NCI-H526 (cell line): Measurements from ENCODE around the gene TMEM132D.

Experiments
- DNase-seq, 2 experiments: peaks; one replicate each; lab custom pipeline; 2025; lab: John Stamatoyannopoulos, UW

Gene TMEM132D

DNA sequence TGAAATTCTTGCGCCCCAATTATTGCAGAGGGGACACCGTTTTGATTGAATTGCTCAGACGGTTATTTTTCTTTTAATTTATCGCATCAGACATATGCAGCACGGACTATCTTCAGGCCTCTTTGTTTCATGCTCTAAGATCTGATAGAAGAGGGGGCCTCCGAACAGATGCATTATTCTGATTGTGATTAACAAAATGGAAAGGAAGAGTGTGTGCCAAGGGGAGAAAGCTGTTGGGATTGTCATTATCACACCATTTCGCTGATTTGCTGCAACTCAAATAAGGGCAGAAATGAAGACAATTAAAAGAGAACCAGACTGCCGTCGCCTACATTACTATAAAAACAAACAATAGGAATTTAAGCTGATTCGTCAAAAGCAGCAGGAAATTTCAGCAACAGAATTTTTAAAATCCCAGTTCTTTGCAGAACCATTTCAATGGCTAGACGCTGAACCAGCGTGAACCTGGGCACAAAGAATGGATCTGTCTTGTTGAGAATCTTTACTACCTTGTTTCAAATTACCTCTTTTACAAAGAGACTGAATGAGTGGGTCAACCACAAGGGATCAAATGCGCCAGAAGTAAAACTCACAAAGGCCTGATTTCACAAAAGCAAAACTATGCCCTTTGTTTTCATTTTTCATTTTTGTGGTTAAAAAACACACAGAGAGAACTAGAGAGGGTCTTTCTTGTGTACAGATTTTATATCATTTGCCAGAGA, 30.6 kb downstream of the TMEM132D start:
- no peak for DNase-seq

DNA sequence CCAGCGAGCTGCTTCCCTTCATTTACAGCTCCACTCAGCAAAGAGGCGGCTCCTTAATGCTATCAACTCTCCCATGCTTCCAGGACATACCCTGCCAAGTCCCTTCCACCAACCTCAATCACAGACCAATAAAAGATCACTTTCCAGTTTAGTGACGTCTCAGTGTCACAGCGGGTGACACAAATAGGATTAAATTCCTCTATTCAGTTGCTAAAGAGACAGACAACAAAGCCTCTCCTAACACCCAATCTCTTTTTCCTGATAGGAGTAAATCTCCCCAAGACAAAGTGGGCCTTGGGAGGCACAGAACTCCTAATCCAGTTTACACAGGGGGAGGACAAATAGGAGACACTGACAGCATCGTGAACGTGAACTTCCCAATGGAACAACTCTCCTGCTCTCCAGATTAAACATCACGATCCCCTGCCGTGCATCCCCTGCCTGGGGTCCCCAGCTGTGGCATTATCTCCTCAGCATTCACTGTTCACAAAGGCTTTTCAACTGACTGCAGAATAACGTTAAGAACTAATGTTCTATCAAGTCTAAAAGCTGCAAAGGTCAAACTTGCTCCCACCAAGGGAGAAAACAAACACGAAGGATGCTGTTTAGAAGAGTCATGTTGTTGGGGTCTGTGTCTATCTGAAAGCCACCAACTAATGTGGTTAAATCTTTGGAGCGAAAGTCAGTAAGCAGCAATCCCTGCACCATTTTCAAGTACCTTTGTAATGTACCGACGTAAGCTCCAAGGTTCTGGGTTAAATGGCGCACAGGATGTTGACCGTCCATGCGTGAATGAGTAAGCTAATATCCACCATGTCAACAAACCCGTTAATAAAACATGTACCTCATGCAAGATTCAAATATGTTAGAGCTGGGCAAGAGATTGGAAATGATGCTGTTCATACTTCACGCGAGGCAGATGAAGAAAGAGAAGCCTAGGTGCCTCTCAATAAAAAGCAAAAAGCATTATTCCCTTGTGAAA, 31.5 kb downstream of the TMEM132D start:
- DNase-seq: peak in 1 of 2 experiments; percentile 8

GRCh38 chr12:129870796-129871195, 33.0 kb downstream of the TMEM132D start:
- DNase-seq: no peak

DNA sequence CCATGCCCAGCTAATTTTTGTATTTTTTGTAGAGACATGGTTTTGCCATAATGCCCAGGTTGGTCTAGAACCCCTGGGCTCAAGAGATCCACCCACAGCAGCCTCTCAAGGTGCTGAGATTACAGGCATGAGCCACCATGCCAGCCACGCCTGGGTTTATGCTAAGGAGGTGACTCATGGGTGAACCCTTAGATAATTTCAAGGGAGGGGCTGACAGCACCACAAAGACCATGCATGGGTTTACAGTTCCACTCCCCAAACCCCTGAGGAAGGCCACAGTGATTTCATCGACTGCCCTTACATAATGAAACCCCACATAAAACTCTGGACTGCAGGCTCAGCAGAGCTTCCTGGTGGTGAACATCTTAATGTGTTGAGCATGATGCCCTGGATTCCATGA, 33.7 kb downstream of the TMEM132D start:
- DNase-seq: no peak

DNA sequence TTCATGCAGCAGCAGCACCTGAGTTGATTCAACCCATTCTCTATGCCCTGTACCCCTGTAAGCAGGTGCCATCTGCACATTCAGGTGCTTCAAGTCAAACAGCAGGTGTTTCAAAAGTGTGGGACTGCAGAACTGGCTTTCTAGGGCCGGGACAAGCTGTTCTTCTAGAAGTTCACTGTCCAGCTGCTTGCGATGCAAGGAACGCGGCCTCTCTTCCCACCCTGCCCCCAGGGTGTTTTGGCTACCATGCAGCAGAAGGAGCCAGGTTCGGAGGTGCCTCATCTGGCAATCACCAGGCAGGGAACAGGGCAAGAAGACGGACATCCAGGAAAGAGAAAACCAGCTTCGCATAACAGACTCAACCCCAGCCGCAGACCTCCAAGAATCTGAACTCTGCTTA, 35.2 kb downstream of the TMEM132D start:
- peak in 1 of 2 experiments; percentile 30 for DNase-seq

DNA sequence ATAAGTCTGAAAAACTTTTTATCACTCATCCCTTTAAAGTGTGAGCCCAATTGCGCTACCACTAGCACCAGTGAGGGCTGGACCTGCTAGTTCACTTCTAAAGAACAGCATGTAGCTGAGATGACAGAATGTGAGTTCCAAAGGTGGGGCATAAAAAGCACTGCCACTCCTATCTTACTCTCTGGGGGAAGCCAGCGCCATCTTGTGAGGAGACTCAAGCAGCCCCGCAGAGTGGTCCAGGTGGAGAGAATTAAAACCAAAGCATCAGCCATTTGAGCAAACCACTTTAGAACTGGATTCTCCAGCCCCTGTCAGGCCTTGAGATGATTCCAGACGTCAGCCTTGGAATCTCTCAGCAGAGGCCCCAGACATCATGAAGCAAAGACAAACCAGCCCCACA, 39.9 kb downstream of the TMEM132D start:
- DNase-seq: peak in 1 of 2 experiments; percentile 47

DNA sequence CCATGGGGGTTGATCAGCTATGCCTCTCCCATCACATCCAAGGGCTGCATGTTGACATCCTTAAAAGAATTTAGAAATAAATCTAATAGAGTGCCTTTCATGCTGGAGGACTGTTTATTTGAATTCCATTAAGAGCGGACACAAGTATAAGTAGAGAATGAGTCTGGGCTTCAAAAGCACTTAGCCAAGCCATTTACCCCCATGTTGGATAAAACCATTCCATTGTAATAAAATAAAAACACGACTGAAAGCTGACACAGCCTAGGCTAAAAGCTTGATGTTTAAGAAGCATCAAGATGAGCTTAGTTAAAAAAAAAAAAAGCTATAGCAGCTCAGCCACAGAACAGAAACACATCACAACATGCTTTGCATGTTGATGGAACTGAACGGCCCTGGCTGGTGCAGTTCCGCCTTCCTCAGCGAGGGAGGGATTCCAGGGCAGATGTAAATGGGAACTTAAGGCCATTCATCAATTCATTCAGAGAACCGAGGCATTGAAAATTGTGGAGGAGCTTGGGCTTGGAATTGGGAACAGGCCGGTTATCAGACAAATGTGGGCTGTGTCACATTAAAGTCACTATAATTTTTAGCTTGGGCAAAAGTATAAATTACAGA, 41.2 kb downstream of the TMEM132D start:
- peak; percentile 76 to 87 for DNase-seq

DNA sequence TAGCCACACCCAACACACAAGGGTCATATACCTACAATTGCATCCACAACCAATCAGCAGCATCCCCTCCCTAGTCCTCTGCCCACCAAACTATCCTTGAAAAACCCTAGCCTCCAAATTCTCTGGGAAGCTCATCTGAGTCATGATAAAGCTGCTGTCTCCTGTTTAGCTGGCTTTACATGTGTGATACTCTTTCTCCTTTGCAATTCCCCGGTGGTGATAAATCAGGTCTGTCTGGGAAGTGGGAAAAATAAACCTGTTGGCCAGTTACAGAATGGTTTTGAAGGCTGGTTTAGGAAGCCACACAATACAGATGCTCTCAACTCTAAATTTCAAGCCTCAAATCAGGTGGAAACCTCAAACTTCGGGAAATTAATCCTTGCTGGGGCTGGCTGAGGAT, 41.9 kb downstream of the TMEM132D start:
- no peak for DNase-seq

DNA sequence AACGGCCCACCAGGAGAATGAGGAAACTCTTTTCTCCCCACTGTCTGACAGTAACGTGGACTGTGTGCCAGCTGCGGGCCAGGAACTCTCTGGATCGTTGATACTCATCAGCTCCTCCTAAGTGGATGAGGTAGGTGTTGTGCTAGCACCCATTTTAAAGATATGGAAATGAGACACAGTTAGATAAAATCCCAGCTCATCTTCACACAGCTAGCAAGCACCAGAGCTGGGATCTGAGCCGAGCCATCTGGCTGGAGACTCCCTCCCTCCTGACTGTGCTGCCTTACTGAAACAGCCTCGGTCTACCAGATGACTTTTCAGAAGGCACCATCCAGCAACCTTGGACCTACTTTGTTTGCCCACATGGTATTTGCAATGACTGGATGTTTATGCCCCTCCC, 49.2 kb downstream of the TMEM132D start:
- no peak for DNase-seq

DNA sequence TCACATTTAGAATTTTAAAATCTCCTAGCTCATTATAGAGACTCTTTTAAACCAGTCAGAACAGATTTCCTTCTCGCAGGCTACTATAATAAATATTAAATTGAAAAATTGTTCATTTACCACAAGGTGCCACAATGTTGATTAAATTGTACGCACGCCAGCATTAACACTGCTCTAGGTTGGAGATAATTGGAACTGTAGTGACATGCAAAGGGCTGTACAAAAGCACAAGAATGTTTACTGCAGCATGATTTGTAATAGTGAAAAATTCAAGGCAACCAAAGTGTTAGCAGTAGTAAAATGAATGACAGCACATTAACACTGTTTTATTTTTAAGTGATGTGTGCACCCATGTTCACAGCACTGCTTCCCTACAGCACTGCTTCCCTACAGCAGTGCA, 52.5 kb downstream of the TMEM132D start:
- DNase-seq: no peak

DNA sequence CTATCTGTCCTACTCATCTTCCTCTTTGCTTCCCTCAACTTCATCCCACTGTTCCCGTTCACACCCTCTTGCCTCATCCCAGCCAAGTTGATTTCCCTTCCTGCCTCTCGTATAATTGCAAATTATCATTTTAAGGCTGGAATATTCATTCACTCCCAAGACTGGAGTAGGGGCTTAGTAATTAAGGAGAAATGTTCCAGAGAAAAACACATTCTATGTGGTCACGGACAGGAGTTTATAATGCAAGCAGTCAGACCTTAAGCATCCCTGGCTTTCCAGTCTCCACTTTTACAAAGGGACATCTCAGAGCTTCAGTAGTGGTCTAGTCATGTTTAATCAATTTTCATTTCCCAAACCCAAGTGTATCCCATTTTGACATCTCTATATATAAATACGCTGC, 54.9 kb downstream of the TMEM132D start:
- DNase-seq: no peak

- DNase-seq: no peak
Observed at GRCh38 chr12:129847063-129847462, 56.8 kb downstream of the TMEM132D start.

DNA sequence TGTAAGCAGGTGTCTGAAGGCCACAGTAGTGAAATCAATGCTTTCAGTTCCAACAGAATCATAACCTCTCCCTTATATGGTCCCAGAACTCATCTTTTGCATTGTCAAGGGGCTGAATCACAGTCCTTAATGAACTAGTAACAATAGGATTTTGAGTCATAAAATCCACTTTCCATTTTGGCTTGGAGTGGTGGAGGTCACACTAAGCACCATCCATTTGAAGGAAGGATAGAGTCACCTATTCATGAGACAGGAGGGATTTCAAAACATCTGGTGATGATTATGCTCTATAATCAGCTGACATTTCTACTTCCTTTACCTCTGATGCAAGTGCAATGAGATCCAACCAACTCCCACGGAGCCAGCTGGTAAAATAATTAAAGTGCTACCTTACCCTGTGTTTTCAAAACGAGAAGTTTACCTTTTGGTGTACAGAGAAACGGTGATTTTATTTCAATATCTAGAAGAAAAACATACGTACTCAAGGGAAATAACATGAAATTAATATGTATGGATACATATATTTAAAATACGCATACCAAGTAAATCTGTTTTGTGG, 59.1 kb downstream of the TMEM132D start:
- no peak for DNase-seq

- no peak for DNase-seq
Observed at GRCh38 chr12:129841251-129841650, 62.6 kb downstream of the TMEM132D start.

- DNase-seq: no peak
Observed at GRCh38 chr12:129840145-129840884, 63.5 kb downstream of the TMEM132D start.

DNA sequence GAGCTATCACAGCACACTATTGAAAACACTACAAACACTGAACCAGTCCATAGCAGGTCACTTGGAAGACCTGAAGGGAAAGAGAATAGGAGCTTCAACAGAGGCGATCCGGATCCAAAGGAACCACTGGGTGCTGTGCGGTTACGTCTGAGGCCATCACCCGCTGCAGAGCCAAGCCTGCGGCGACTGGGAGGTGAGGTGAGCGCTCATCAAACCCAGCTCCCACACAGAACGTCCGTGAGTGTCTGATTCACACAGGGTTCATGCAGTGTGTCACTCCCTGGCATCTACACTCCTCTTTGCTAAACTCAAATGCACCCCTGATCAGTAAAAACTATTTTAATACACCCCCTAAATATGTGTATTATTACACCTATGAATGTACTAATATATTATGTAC, 64.1 kb downstream of the TMEM132D start:
- DNase-seq: no peak

GRCh38 chr12:129831294-129831693, 72.5 kb downstream of the TMEM132D start:
- no peak for DNase-seq

DNA sequence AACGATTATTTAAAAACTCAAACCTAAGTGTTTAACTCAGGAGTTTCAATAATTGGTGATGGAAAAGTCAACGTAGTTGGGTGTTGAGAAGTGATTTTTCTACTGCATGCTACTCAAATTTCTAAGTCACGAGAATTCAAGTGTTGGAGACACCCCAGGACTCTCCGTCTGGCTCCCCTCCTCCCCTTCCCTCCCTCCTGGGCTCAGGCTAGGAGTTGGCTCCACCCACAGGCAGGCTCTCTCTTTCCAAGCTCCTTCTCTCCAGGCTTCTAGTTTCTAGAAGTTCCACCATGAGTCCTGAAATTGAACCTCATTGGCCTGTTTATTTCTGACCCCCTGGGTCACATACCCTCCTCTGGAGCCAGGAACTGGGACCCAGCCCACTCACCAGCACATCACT, 73.0 kb downstream of the TMEM132D start:
- no peak for DNase-seq

DNA sequence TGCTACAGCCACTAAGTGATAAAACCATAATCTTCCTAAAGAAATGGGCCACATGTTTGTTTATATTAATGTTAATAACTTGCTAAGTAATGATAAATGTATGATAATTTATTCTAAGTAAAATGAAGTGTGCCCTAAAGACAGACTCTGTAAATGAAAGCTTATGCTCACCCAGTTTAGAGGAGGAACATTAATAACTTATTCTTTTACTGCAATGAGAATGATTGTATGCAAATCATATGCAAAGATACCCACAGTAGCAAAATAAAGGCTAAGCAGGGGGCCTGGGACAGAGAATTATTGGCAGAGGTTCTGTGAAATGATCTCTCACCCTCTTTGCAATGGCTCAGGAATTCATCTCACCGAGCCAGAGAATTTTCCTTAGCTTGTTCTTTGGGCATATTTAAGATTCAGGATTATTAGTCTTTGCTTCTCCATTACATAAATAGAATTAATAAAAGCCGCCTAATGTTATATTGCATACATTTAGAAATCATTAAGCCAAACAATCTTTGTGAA, 75.9 kb downstream of the TMEM132D start:
- DNase-seq: peak; percentile 73 to 83

- peak in 1 of 2 experiments; percentile 48 for DNase-seq
Observed at GRCh38 chr12:129827102-129827865, 76.5 kb downstream of the TMEM132D start.

GRCh38 chr12:129826273-129826672, 77.6 kb downstream of the TMEM132D start:
- DNase-seq: no peak
